K562 (cell line): Measurements from ENCODE around the gene HOXD9. TPM values are rescaled to one million over a fixed set of nuclear protein-coding genes. Genes with fewer than 3 reads are reported as not detected.

Experiments used
- ATAC-seq: fragments of 200-7000 bp; cut with Tn5 transposase; 3 replicates; pipeline ENCODE4 v1.9.1; 2020; ENCODE audit warnings: moderate library complexity
- BruUV-seq: library from RNA; stranded (reverse); fragments of 400-500 nt; replicated peaks from 2 replicates; lab custom pipeline; 2021; lab: Mats Ljungman, UMichigan
- CTCF ChIA-PET: fragments of 300-600 bp; formaldehyde crosslinking; extraction: SDS; loops from one replicate; lab custom pipeline; 2021; ENCODE audit warnings: low intra/inter-chr PET ratio; lab: Yijun Ruan, JAX
- POLR2A ChIA-PET: fragments of 300-600, 350-650 bp; sonication (Branson Sonifier 250); formaldehyde crosslinking; extraction: SDS; loops from one replicate; lab custom pipeline; 2021; ENCODE audit warnings: antibody characterized with exemption, inconsistent platforms; lab: Yijun Ruan, JAX
- DNase-seq, 4 experiments: peaks; one replicate each; pipeline versions ENCODE4 v3.0.0 to v3.0.0-alpha.2; 2011 to 2018; ENCODE audit warnings: low spot score in 3 of 4, mixed read lengths in 3 of 4; ENCODE audit errors: extremely low read depth in 1 of 4
- FAIRE-seq: peaks from 2 replicates; lab custom pipeline; 2011; peaks lifted over from hg19 to GRCh38; lab: Jason Lieb, UNC
- H2AFZ ChIP-seq: 2 replicates; pipeline ENCODE4 v1.6.0; 2011; ENCODE audit warnings: low read depth, low read length, control low read depth, inconsistent platforms
- H3K27ac ChIP-seq: fragments of 200-600 bp; 3 replicates; pipeline ENCODE4 v1.8.0; 2011; ENCODE audit warnings: low read depth, mild to moderate bottlenecking, control low read depth, inconsistent platforms, low read length, moderate library complexity, mixed read lengths; ENCODE audit errors: extremely low read depth
- H3K27me3 ChIP-seq, 2 experiments: fragments of 300-600 bp in 1 of 2; 2 replicates in 1 of 2; 3 replicates in 1 of 2; pipeline versions ENCODE4 v1.6.0 to v1.8.0; 2011; ENCODE audit warnings: inconsistent platforms in 2 of 2, low read length in 2 of 2, mild to moderate bottlenecking in 1 of 2, mixed read lengths in 1 of 2, moderate library complexity in 1 of 2; ENCODE audit not compliant: control insufficient read depth in 2 of 2, insufficient read depth in 2 of 2
- H3K36me3 ChIP-seq: fragments of 300-600 bp; 3 replicates; pipeline ENCODE4 v1.8.0; 2011; ENCODE audit warnings: mild to moderate bottlenecking, low read length, inconsistent platforms; ENCODE audit not compliant: control insufficient read depth, insufficient read depth
- H3K4me1 ChIP-seq, 2 experiments: fragments of 200-600 bp in 1 of 2; replicated peaks in 1 of 2; 2 replicates in 1 of 2; 3 replicates in 1 of 2; pipeline versions ENCODE4 v1.5.1 to v1.8.0; 2011; ENCODE audit warnings: inconsistent platforms in 2 of 2, low read length in 2 of 2, mild to moderate bottlenecking in 1 of 2, mixed read lengths in 1 of 2, moderate library complexity in 1 of 2; ENCODE audit not compliant: control insufficient read depth in 2 of 2, insufficient read depth in 2 of 2
- H3K4me2 ChIP-seq: 2 replicates; pipeline ENCODE4 v1.6.1; 2011; ENCODE audit warnings: low read length, control low read depth, inconsistent platforms, mixed read lengths; ENCODE audit not compliant: insufficient read depth
- H3K4me3 ChIP-seq: fragments of 200-600 bp; sonication (generic), shearing (Covaris generic); 2 replicates; pipeline ENCODE4 v1.5.1; 2016; ENCODE audit warnings: control low read depth, inconsistent platforms
- H3K79me2 ChIP-seq: fragments of 200-600 bp; 3 replicates; pipeline ENCODE4 v1.8.0; 2011; ENCODE audit warnings: low read length, inconsistent platforms; ENCODE audit not compliant: control insufficient read depth, insufficient read depth
- H3K9ac ChIP-seq, 2 experiments: 2 replicates each; pipeline versions ENCODE4 v1.6.0 to v1.6.1; 2011; ENCODE audit warnings: low read depth in 2 of 2, low read length in 2 of 2, control low read depth in 1 of 2, inconsistent platforms in 1 of 2, mild to moderate bottlenecking in 1 of 2, mixed read lengths in 1 of 2; ENCODE audit not compliant: insufficient read depth in 1 of 2
- H3K9me1 ChIP-seq: one replicate; pipeline ENCODE4 v1.6.0; 2011; ENCODE audit warnings: inconsistent platforms, mild to moderate bottlenecking, low read length, moderate library complexity; ENCODE audit not compliant: control insufficient read depth, insufficient read depth
- H3K9me3 ChIP-seq: replicated peaks from 2 replicates; pipeline ENCODE4 v1.5.1; 2011; ENCODE audit warnings: low read depth, low read length, inconsistent platforms; ENCODE audit not compliant: control insufficient read depth, insufficient read depth
- H4K20me1 ChIP-seq: replicated peaks from 2 replicates; pipeline ENCODE4 v1.6.1; 2011; ENCODE audit warnings: low read length, inconsistent platforms, mixed read lengths; ENCODE audit not compliant: control insufficient read depth, insufficient read depth
- KDM2B ChIP-seq: fragments of 250-450 bp; sonication (Bioruptor Pico); IDR thresholded peaks from 2 replicates; pipeline ENCODE4 v1.8.0; 2021; ENCODE audit warnings: mild to moderate bottlenecking, moderate library complexity
- MCM7 ChIP-seq, 2 experiments: fragments of 450-650 bp; IDR thresholded peaks; 2 replicates each; pipeline ENCODE4 v1.6.1; 2016 to 2018
- NCOA6 ChIP-seq: fragments of 450-650 bp; IDR thresholded peaks from 2 replicates; pipeline ENCODE4 v1.6.1; 2017; ENCODE audit warnings: mild to moderate bottlenecking
- U2AF2 ChIP-seq: fragments of 200-400 bp; formaldehyde crosslinking; optimal IDR thresholded peaks from 2 replicates; pipeline ENCODE3; 2017; ENCODE audit warnings: low read depth, mild to moderate bottlenecking, low read length
- ZBTB40 ChIP-seq, 2 experiments: fragments of 450-650 bp in 1 of 2; sonication (generic) in 1 of 2; formaldehyde crosslinking in 1 of 2; IDR thresholded peaks; 2 replicates each; pipeline versions ENCODE4 v1.7.1 to v1.9.0; 2016 to 2022; ENCODE audit warnings: inconsistent platforms in 1 of 2, mild to moderate bottlenecking in 1 of 2, missing genetic modification reagents in 1 of 2
- ZNF586 ChIP-seq: fragments of 450-650 bp; formaldehyde crosslinking; conservative IDR thresholded peaks from 2 replicates; pipeline ENCODE4 v1.4.0; 2020; ENCODE audit warnings: mild to moderate bottlenecking, moderate library complexity
- ZNF592 ChIP-seq: fragments of 450-650 bp; IDR thresholded peaks from 2 replicates; pipeline ENCODE4 v1.6.1; 2017; ENCODE audit warnings: antibody characterized with exemption, mild to moderate bottlenecking
- ZNF696 ChIP-seq: fragments of 250-450 bp; sonication (Bioruptor Pico); conservative IDR thresholded peaks from 2 replicates; pipeline ENCODE4 v1.4.0; 2020; ENCODE audit warnings: mild to moderate bottlenecking, moderate library complexity
- ZSCAN29 ChIP-seq: fragments of 450-650 bp; IDR thresholded peaks from 2 replicates; pipeline ENCODE4 v1.6.1; 2017
- WGBS: fragments of 100-300 bp; shearing (Covaris generic); methylation state at CpG from one replicate; pipeline ENCODE4 v1.1.6; 2016; ENCODE audit warnings: low coverage, mixed read lengths; ENCODE audit not compliant: insufficient coverage; ENCODE audit errors: missing lambda C conversion rate; 5-methylcytosine and 5-hydroxymethylcytosine counted together
- in situ Hi-C: fragments of 300-500 bp; cut with MboI; formaldehyde crosslinking; loops from 4 replicates; pipeline ENCODE4 v1.15.0; 2018; ENCODE audit warnings: inconsistent platforms, mixed read lengths
- intact Hi-C: fragments of 100-400 bp; cut with micrococcal nuclease; formaldehyde crosslinking; loops from 2 replicates; pipeline ENCODE4 v1.14.2; 2022
- polyA plus RNA-seq, 8 experiments: library from polyadenylated mRNA; depleted of rRNA in 4 of 8; stranded (reverse) in 5 of 8; unstranded in 3 of 8; fragments of >200 nt; fragmentation: Nextera tagmentation in 2 of 8; fragmentation: Illumina TruSeq in 1 of 8; extraction: Ambion mirVana in 2 of 8; extraction: Trizol in 1 of 8; gene quantifications; 2 replicates each; pipeline versions ENCODE4 v1.2.1 to v1.2.3, GENCODE V29; 2011 to 2014; ENCODE audit warnings: inconsistent platforms in 1 of 8, missing spikeins in 1 of 8
- total RNA-seq, 7 experiments: library from RNA; depleted of rRNA in 6 of 7; stranded (reverse); fragments of >200 nt in 6 of 7; fragmentation: Illumina TruSeq in 2 of 7; extraction: Trizol in 2 of 7; gene quantifications; 2 replicates each; pipeline versions ENCODE4 v1.2.1 to v1.2.3, GENCODE V29; 2011 to 2021; ENCODE audit warnings: low replicate concordance in 1 of 7

HOXD9 gene
- total and polyA plus RNA-seq, 9 of the 15 experiments (the other 6 are each of a cell fraction or from before 2014, with no cell fraction given): not detected

GRCh38 chr2:176155356-176156044 lies 33.0 kb downstream of the HOXD9 start:
- POLR2A ChIA-PET: interaction anchor here (0.6 to 0.8 kb wide), 4 partner anchors 10 to 301 kb away, joined by 3 read pairs; no protein-coding TSS in a partner anchor
- Histone ChIP-seq H3K9ac (no peak overlapping the region), H2AFZ (no peak overlapping the region), H3K4me1 (peaks cover 0 to 26% of the 10 kb centered on the region in 2 experiments; a peak in 2 of 5 replicates), H3K27me3 (peaks cover 67 to 75% of the 10 kb centered on the region in 2 experiments), H3K4me3 (no peak overlapping the region), H4K20me1 (no peaks in the 10 kb centered on the region; the same call in 1 of the 2 replicates), H3K79me2 (no peaks in the 10 kb centered on the region), H3K36me3 (no peaks in the 10 kb centered on the region), H3K9me3 (no peaks in the 10 kb centered on the region), H3K9me1 (no peaks in the 10 kb centered on the region), H3K4me2 (no peak overlapping the region), H3K27ac (no peak overlapping the region)
- intact Hi-C loops (no loop called here), in situ Hi-C loops (no loop called here)
- DNase-seq (no peak), ATAC-seq (no peak), FAIRE-seq (no peak)
- BruUV-seq: no TSS peak
- 2% methylated on average over 6 of the region's 6 CpGs for WGBS
- CTCF ChIA-PET: no interaction called here
- no peak for TF ChIP-seq ZBTB40 (IDR thresholded peaks at IDR 0.05)
- TF ChIP-seq ZBTB40 (CRISPR knock-in tag; IDR thresholded peaks at IDR 0.05): no peak
- no peak for TF ChIP-seq MCM7 (IDR thresholded peaks at IDR 0.05)
- TF ChIP-seq U2AF2: no peak
- TF ChIP-seq ZSCAN29: no peak
- TF ChIP-seq ZNF696 (CRISPR knock-in tag): no peak
- no peak for TF ChIP-seq NCOA6
- no peak for TF ChIP-seq ZNF592
- no peak for TF ChIP-seq KDM2B (CRISPR knock-in tag)
- TF ChIP-seq ZNF586 (CRISPR knock-in tag): no peak
